HG02938 (cell line): ENCODE measurements around the gene NDEL1.
"Not testable (repeated sequence)": the region's sequence is repeated elsewhere in the genome, so short reads cannot be mapped to it uniquely, and the experiment has no call there.

Experiments
- ATAC-seq: cut with Tn5 transposase; IDR thresholded peaks from one replicate; pipeline ENCODE4 v1.9.1; 2021; ENCODE audit warnings: mild to moderate bottlenecking, moderate library complexity; ENCODE audit not compliant: unreplicated experiment

NDEL1 gene, protein sequence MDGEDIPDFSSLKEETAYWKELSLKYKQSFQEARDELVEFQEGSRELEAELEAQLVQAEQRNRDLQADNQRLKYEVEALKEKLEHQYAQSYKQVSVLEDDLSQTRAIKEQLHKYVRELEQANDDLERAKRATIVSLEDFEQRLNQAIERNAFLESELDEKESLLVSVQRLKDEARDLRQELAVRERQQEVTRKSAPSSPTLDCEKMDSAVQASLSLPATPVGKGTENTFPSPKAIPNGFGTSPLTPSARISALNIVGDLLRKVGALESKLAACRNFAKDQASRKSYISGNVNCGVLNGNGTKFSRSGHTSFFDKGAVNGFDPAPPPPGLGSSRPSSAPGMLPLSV

DNA sequence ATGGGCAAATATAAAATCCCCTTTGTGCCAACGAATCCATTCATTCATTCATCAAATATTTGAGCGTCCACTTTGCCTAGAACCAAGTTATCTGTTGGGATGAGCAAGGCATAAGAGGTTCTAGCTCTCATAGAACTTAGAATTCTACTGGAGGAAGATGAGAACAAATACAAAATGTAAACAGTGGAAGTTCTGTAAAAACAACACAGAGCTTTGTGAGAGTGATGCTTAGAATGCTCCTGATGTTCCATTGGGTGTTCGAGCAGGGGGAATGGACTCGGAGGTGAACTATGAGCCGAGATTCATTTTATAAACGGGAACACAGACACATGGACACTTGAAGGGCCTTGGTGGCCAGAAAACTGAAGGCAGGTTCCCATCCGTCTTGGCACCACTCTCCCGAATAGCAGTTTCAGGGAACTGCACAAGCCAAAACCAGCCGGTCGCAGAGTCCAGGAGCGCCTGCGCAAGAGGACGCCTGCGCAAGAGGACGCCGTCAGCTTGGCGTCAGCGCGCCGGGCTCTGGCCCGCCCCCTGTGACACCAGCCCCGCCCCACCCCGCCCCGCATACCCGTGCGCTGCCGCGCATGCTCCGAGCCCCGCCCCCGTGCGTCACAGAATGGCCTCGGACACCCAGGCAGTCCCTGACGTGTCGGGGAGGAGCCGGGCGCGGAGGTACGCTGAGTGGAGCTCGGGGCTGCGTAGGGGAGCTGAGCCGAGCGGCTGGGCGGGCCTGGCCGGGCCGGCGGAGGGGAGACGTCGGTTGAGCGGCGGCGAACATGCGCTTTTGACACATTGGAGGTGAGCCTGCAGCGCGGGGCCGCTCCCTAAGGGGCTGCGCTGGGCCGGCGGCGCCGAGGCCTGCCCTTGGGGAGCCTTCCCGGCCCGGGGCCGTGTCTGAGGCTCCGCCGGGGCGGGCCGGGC, at the start of gene NDEL1:
TSS of gene NDEL1 (plus strand) at position 640 of the 924 bp plus-strand sequence. CDS start 8,388 bp downstream, outside the sequence.
- peak; percentile 96 for ATAC-seq

DNA sequence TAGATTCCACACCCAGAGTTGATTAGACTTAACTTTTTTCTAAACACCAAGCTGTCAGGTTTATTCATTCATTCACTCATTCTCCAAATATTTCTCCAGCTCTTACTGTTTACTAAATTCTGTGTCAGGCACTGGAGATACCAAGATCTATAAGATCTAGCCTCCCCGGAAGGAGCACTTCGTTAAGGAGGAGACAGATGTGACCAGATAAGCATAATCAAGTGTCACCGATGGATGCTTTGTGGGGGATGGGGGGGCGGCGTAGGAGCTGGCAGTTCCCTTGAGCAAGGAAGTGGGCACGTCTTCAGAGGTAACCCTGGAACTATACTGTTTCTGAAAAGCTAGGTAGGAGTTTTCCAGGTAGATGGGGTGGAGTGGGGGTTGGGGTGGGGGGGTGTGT, 48.8 kb upstream of the NDEL1 start:
- ATAC-seq, result no peak

DNA sequence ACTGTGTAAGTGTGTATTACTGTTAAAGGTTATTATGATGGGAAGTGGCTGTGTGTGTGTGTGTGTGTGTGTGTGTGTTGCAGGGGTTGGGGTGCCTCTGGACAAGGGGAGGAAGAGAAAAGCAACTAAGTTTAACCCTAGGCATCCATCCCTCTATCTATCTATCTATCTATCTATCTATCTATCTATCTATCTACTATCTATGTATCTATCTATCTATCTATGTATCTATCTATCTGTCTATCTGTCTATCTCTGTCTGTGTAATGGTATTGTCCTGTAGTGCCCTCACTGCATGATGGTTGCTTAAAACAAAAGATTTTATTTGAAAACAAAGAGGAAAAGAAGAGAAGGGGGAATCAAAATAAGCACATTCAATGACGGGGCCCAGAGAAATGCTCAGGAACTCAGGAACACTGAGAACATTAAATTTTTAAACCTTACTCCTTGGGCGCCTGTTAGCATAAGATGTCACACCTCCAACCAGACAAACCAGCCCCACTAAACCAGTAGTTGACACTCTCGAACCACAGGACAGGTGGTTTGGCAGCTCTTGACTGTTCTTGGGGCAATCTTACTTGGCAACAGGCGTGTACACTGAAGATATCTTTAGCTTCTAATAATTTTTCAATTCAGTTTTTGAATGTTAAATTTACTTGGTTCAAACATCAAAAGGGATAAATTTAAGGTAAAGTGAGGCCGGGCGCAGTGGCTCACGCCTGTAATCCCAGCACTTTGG, 47.6 kb upstream of the NDEL1 start:
- ATAC-seq, result no peak

DNA sequence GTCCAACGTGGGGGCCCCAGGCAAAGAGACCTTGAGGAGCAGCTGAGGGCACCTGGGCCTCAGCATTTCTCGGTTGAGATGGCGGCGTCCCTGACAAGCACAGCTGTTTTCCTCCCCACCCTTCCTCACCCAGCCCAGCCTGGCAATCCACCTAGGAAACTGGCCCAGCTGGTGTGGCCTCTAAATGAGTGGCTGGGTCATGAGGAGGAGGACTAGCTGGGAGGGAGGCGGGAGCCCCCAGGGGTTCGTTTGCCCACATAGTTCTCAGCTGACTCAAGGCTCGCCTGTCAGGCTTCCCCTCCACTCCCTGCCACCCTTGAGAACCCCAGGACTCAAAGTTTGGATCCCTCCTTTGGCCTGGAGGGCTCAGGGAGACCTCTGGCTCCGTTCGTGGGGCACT, 44.0 kb upstream of the NDEL1 start:
- no peak for ATAC-seq

DNA sequence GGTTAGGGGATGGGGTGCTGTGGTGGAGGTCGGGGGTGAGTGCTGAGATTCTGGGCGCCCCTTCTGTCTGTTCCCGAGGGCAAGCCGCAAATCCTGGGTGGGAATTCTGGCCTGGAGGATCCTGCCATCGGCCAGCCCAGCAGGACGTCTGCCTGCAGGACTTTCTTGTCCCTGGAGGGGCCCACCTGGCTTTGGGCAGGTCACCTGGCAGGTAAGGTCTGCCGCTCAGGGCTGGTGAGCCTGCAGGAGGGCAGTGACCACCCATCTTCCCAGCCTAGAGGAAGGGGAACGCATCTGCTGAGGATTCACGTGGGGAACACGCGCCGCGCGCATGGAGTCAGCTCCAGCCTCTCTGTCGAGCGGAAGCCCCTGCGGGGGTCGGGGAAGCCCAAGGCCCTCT, 43.4 kb upstream of the NDEL1 start:
- no peak for ATAC-seq

DNA sequence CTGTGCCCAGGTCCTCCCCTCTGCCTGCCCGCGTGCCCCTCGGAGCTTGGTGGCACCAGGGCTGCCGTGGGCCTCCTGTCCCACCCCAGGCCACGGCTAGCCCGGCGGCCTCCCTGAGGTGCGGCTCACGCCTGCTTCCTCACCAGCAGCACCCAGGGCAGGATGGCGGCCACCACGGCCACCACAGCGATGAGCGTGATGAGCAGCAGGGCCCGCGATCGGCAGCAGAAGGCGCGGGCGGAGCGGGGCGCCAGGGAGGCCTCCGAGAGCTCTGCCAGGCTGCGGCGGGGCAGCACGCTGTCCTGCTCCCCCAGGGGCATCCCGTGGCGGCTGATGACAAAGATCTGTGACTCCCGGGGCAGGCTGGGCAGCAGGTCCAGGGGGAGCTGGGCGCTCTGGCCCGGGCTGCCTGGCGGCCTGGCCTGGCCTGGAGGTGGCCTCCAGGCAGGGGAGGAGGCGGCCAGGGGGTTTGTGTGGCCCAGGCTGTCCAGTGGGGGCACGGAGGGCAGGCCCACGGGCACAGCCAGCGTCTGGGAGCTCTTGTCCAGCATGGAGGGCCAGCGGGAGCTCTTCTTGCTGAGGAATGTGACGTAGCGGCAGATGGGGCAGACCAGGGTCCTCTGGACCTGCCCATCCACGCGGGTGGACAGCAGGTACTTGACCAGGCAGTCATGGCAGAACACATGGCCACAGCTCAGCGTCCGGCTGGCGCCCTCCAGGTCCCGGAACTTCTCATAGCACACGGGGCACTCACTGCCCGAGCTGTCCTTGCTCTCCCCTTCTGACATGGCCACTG, 42.8 kb upstream of the NDEL1 start:
- ATAC-seq, result no peak

DNA sequence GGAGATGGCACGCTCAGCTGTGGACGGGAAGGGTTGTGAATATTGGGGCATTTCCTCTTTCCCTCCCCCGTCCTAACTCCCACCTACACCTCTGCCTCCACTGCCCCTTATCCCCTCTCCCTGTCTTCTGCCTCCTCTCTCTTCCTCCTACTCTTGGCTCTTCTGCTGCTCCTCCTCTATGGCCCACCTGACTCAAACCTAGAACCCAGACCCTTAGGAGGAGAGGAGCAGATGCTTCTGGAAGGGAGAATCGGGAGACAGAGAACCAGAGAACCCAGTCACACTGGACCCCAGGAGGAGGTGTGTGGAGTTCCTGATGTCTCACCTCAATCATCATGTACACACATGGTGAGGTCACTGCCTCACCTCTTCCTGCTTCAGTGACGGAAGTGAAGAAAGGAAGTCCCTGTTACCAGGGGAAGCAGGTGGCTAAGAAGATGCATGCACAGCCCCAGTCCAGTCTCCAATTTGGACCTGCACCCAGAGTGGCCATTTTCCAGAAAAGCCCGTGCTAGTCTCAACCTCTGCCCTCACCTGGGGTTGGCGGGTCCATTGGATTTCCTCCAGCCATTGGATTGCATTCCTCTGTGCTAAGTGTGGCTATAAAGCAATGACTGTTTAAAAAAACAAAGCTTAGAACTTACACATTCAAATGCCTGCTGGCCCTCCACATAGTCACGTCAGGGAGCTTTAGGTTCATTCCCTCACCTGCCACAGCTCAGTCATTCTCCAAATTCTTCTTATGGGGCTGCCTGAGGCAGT, 42.0 kb upstream of the NDEL1 start:
- ATAC-seq, result no peak

DNA sequence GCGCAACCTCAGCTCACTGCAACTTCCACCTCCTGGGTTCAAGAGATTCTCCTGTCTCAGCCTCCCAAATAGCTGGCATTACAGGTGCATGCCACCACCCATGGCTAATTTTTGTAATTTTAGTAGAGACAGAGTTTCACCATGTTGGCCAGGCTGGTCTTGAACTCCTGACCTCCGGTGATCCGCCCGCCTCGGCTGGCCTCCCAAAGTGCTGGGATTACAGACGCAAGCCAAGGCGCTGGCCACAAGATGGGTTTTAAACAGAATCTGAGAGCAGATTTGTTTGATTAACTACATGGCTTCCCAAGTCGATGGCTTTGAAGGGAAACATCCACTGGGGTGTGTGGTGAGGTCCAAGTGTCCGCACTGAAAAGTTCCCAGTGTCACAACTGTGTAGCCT, 41.2 kb upstream of the NDEL1 start:
- ATAC-seq, result not testable (repeated sequence)

DNA sequence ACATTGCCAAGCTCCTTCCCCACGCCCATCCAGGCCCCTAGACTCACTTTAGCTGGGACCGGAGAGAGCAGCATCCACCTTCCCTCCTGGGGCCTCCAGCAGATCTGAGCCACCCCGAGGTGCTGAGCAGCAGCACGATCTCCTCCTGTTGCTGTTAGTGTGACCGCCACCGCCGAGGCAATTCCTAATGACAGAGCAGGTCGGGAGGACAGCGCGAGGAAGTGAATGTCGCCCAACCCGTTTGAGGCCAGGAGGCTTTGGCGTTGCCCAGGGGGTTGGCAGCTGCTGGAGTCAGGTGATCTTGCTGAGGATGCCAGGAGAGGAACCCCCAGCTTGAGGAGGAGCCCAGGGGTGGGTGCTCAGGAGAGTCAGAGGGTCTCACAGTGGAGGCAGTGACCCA, 38.0 kb upstream of the NDEL1 start, which contains the start of gene RNF222:
TSS of gene RNF222 (minus strand) at position 192 of the 400 bp plus-strand sequence. CDS start 4,366 bp downstream, outside the sequence.
- no peak for ATAC-seq

DNA sequence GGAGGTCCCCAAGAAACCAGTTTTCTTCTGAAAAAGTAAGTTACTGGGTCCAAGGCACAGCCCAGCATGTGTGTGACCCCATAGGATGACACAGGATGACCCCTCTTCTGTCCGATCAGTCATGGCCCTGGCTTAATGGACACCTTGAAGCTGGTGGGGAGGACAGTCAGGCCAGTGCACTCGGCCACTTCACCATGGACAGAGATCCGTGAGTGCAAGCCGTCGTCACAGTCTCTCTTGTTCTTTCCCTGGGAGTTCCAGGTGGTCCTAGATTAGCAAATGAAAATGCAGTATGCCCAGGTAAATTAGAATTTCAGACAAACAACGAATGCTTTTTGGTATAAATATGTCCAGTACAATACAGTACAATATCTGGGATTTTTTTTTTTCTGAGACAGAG, 36.7 kb upstream of the NDEL1 start:
- ATAC-seq, result no peak

DNA sequence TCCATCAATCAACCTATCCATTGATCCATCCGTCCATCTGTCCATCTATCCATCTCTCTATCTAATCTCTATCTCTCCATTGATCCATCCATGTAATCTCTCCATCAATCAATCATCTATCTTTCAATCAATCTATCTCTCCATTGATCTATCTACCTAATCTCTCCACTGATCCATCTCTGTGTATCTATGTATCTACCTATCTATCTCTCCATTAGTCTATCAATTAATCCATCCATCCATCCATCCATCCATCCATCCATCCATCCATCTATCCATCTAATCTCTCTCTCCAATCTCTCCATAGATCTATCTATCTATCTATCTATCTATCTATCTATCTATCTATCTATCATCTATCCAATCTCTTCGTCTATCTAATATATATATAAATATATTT, 34.6 kb upstream of the NDEL1 start:
- no peak for ATAC-seq

DNA sequence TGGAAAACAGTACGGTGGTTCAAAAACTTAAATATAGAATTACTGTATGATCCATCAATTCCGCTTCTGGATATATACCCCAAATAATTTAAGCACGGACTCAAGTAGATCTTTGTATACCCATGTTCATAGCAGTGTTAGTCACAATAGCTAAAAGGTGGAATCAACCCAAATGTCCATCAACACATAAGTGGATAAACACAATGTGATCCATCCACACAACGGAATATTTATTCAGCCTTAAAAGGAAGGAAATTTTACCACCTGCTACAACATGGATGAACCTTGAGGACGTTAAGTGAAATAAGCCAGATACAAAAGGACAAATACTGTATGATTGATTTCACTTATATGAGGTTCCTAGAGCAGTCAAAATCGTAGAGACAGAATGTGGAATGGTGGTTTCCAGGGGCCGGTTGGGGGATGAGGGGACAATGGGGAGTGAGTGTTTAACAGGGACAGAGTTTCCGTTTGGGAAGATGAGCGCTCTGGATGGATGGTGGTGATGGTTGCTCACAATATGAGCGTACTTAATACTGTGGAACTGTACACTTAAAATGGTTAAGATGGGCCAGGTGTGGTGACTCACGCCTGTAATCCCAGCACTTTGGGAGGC, 32.7 kb upstream of the NDEL1 start:
- ATAC-seq, result no peak

DNA sequence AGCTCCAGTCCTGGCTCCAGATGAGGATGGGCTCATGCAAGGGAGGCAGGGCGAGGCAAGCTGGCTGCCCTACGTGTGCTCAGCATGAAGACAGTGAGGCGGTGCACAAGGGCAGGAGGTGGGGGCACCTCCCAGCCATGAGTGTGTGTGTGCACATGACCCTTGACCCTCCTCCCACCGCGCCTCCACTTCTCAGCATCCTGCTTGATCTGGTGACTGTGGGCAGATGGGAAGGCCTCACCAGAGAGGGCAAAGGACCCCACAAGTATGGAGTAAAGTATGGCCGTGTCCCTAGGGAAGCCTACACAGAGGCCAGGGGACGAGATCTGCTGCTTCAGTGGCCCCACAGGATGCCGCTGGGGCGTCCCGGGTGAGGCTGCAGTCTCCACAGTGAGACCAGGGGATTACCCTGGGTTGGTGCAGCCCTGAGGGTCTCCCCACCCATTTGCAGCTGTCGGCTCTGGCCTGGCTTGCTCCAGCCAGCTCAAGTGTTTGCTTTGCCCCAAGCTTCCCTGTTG, 30.1 kb upstream of the NDEL1 start:
- no peak for ATAC-seq

DNA sequence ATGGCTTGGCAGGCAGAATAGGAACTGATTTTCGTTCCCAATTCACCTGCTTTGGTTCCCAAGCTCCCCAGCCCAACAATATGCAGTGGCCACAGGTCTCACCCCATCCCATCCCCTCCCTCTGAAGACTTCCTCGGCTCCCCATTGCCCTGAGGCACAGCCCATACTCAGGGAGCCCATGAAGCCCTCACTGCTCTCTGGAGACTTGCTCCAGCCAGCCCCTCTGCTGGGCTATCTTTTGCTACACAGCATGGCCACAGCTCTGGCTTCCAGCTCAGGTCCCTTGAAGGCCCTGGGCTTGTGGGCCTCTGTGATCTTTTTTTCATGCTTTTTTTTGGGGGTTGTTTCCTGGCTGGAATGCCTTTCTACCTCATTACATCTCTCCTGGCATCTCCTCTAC, 29.5 kb upstream of the NDEL1 start:
- ATAC-seq, result no peak

DNA sequence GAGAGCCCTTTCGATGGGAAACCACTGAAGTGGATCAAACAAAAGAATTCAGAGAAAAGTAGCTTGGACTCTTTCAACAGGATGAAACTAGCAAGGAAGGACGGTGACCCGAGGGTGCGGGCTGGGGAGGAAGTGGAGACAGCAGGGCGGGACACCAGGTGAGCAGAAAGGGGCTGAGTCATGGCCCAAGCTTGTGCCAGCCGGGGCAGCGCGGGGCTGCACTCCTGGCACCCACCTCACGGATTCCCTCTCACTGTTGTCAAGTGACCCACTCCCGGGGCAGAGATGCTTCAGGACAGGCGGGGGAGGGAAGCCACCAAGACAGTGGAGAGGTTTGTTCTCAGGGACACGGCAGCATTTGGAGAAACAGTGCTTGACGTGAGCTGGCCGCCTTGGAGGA, 27.3 kb upstream of the NDEL1 start:
- ATAC-seq, result no peak

DNA sequence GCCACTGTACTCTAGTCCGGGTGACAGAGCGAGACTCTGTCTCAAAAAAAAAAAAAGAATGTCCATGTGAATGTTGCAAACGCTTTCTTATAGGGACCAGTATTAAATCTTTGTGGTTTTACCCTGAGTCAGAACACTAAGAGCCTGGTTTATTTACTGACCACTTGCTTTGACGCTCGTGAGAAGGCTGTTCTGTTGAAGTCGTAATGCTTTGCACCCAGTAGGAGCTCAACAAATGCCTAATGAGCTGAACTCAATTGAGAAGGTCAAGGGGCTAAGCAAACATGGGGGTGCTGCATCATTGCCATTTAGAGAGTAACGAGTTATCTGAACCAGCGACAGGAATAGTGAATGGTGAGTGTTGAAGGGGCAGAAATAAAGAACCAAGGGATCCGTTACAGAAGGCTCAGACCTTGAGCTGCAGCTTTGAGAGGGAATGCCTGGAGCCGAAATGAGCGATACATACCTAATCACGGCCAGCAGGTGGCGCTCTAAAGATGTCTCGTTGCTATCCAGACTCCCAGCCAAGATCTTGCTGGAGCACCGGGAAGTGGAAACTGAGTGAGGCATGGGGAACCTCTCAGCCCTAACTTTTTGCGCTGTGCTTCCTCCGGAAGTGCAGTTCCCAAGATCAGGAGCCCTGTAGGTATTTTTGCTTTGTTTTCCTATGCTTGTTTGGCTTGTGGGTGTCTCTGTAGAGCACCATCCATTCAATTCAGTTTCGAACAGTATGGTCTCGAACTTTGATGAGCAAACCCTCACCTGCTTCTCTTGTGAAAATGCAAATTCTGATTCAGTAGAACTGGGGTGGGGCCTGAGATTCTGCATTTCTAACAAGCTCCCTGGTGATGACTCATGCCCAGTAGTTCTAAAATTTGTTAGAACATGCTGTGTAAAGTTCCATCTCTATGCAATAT, 25.5 kb upstream of the NDEL1 start:
- no peak for ATAC-seq

DNA sequence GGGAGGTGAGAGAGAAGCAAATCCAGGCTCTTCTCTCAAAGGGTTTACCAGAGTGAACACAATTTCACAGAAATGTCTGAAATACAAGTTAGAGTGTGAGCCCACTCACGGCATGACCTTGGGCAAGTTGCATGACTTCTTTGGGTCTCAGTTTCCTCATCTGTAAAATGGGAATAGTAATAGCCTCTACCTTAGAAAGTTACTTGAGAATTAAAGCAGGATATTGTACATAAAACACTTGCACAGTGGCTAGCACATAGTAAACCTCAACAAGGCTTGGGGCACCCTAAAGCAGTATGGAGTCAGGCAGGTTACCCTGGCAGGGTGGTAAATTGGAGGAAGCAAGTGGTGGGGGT, 24.8 kb upstream of the NDEL1 start:
- no peak for ATAC-seq

DNA sequence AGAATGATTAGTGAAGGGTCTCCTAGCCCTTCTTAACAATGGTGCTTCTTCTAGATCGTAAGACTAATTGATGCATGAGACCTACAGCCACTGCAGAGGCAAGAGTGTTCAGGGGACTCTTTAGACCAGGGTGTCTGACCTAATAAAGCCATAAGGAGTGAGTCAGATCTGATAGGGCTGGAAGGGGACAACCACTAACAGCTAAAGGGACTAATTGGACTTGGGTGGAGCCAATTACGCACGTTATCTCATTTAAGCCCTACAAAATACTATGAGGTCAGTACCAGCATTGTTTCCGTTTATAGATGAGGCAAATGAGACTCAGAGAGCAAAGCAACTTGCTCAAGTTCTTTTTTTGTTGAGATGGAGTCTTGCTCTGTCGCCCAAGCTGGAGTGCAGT, 23.6 kb upstream of the NDEL1 start:
- no peak for ATAC-seq
